Measurements from ENCODE around the gene SLC6A15. TPM values are rescaled to one million over a fixed set of nuclear protein-coding genes. Genes with fewer than 3 reads are reported as not detected.

The SLC6A15 gene
- total RNA-seq (not detected), polyA plus RNA-seq (not detected)

GRCh38 chr12:84912198-84913128 lies at the start of gene SLC6A15:
TSS of gene SLC6A15 (minus strand) at chr12:84912799. CDS start at chr12:84892120, 20,679 bp downstream.
- Mint-ChIP-seq H3K36me3 (no peaks in the 10 kb centered on the region), H3K4me3 (peak within 1 kb of the TSS in 1 of 4 donors; percentile 71), H3K27me3 (peaks cover 32% of the 10 kb centered on the region), H3K9me3 (no peaks in the 10 kb centered on the region), H3K4me1 (peaks cover 0 to 11% (median 4%) of the 10 kb centered on the region in 4 donors), H3K27ac (no peak within 1 kb of the TSS)
- Histone ChIP-seq H3K27me3 (ENCODE audit: control insufficient read depth, insufficient read depth, low read length) (peaks cover 5% of the 10 kb centered on the region), H3K4me3 (ENCODE audit: low read depth, low read length) (no peak within 1 kb of the TSS), H3K36me3 (ENCODE audit: control insufficient read depth, insufficient read depth, low read length) (no peaks in the 10 kb centered on the region), H3K9me3 (ENCODE audit: control insufficient read depth in 2 of 2, low read length in 2 of 2) (no peaks in the 10 kb centered on the region), H3K27ac (ENCODE audit: insufficient read depth, low read length, poor library complexity, severe bottlenecking) (no peak within 1 kb of the TSS), H3K4me1 (ENCODE audit: control insufficient read depth, insufficient read depth, low read length, poor library complexity, severe bottlenecking) (no peaks in the 10 kb centered on the region)
- ATAC-seq (ENCODE audit: low read depth in 2 of 2) (no peak), DNase-seq (peak in 1 of 3 donors; percentile 12)

DNA sequence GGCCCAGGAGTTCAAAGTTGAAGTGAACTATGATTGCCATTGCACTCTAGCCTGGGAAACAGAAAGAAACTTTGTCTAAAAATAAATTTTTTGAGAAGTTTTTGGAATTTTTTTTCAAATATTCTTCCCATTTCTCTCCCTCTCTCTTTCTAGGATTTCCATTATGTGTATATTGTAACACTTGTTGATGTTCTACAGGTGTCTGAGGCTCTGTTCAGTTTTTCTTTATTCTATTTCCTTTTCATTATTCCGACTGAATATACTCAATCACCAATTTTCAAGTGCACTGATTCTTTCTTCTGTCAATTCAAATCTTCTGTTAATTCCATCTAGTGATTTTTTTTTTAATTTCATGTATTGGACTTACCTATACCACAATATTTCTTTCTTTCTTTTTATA lies 48.3 kb upstream of the SLC6A15 start:
- Mint-ChIP-seq H3K27ac (no peak overlapping the region), H3K9me3 (peaks cover 0 to 11% (median 3%) of the 10 kb centered on the region in 7 donors), H3K36me3 (no peaks in the 10 kb centered on the region), H3K4me3 (no peak overlapping the region), H3K4me1 (no peaks in the 10 kb centered on the region), H3K27me3 (no peaks in the 10 kb centered on the region)
- Histone ChIP-seq H3K27me3 (ENCODE audit: control insufficient read depth, insufficient read depth, low read length) (no peaks in the 10 kb centered on the region), H3K4me3 (ENCODE audit: low read depth, low read length) (no peak overlapping the region), H3K36me3 (ENCODE audit: control insufficient read depth, insufficient read depth, low read length) (no peaks in the 10 kb centered on the region), H3K27ac (ENCODE audit: insufficient read depth, low read length, poor library complexity, severe bottlenecking) (no peak overlapping the region), H3K4me1 (ENCODE audit: control insufficient read depth, insufficient read depth, low read length, poor library complexity, severe bottlenecking) (no peaks in the 10 kb centered on the region), H3K9me3 (ENCODE audit: control insufficient read depth in 2 of 2, low read length in 2 of 2) (no peaks in the 10 kb centered on the region)
- ATAC-seq (ENCODE audit: low read depth in 2 of 2) (no peak), DNase-seq (no peak)

- Mint-ChIP-seq H3K27me3 (no peaks in the 10 kb centered on the region), H3K9me3 (peaks cover 0 to 5% (median 3%) of the 10 kb centered on the region in 7 donors), H3K36me3 (no peaks in the 10 kb centered on the region), H3K4me1 (no peaks in the 10 kb centered on the region), H3K27ac (no peak overlapping the region), H3K4me3 (no peak overlapping the region)
- ATAC-seq (ENCODE audit: low read depth in 2 of 2) = no peak
- H3K4me3 ChIP-seq (ENCODE audit: low read depth, low read length) = no peak overlapping the region
- no peaks in the 10 kb centered on the region for H3K36me3 ChIP-seq (ENCODE audit: control insufficient read depth, insufficient read depth, low read length)
- no peaks in the 10 kb centered on the region for H3K27me3 ChIP-seq (ENCODE audit: control insufficient read depth, insufficient read depth, low read length)
- DNase-seq = no peak
- H3K9me3 ChIP-seq (ENCODE audit: control insufficient read depth in 2 of 2, low read length in 2 of 2) = no peaks in the 10 kb centered on the region
- no peaks in the 10 kb centered on the region for H3K4me1 ChIP-seq (ENCODE audit: control insufficient read depth, insufficient read depth, low read length, poor library complexity, severe bottlenecking)
- no peak overlapping the region for H3K27ac ChIP-seq (ENCODE audit: insufficient read depth, low read length, poor library complexity, severe bottlenecking)
These were observed 42.7 kb upstream of the SLC6A15 start for GRCh38 chr12:84955298-84955697.

GRCh38 chr12:84954415-84954814 lies 41.8 kb upstream of the SLC6A15 start:
- no peak overlapping the region for H3K4me3 Mint-ChIP-seq
- H3K36me3 Mint-ChIP-seq = no peaks in the 10 kb centered on the region
- Histone ChIP-seq H3K27me3 (ENCODE audit: control insufficient read depth, insufficient read depth, low read length) (no peaks in the 10 kb centered on the region), H3K4me3 (ENCODE audit: low read depth, low read length) (no peak overlapping the region), H3K36me3 (ENCODE audit: control insufficient read depth, insufficient read depth, low read length) (no peaks in the 10 kb centered on the region), H3K9me3 (ENCODE audit: control insufficient read depth in 2 of 2, low read length in 2 of 2) (no peaks in the 10 kb centered on the region), H3K4me1 (ENCODE audit: control insufficient read depth, insufficient read depth, low read length, poor library complexity, severe bottlenecking) (no peaks in the 10 kb centered on the region), H3K27ac (ENCODE audit: insufficient read depth, low read length, poor library complexity, severe bottlenecking) (no peak overlapping the region)
- DNase-seq (no peak), ATAC-seq (ENCODE audit: low read depth in 2 of 2) (no peak)
- no peaks in the 10 kb centered on the region for H3K4me1 Mint-ChIP-seq
- H3K27me3 Mint-ChIP-seq = no peaks in the 10 kb centered on the region
- no peak overlapping the region for H3K27ac Mint-ChIP-seq
- peaks cover 0 to 6% (median 2%) of the 10 kb centered on the region in 7 donors for H3K9me3 Mint-ChIP-seq

- Mint-ChIP-seq H3K4me3 (no peak overlapping the region), H3K27ac (no peak overlapping the region), H3K4me1 (no peaks in the 10 kb centered on the region), H3K36me3 (no peaks in the 10 kb centered on the region), H3K9me3 (peaks cover 0 to 6% (median 2%) of the 10 kb centered on the region in 7 donors), H3K27me3 (no peaks in the 10 kb centered on the region)
- DNase-seq = no peak
- H3K27me3 ChIP-seq (ENCODE audit: control insufficient read depth, insufficient read depth, low read length) = no peaks in the 10 kb centered on the region
- H3K27ac ChIP-seq (ENCODE audit: insufficient read depth, low read length, poor library complexity, severe bottlenecking) = no peak overlapping the region
- H3K4me3 ChIP-seq (ENCODE audit: low read depth, low read length) = no peak overlapping the region
- no peaks in the 10 kb centered on the region for H3K9me3 ChIP-seq (ENCODE audit: control insufficient read depth in 2 of 2, low read length in 2 of 2)
- no peak for ATAC-seq (ENCODE audit: low read depth in 2 of 2)
- no peaks in the 10 kb centered on the region for H3K36me3 ChIP-seq (ENCODE audit: control insufficient read depth, insufficient read depth, low read length)
- no peaks in the 10 kb centered on the region for H3K4me1 ChIP-seq (ENCODE audit: control insufficient read depth, insufficient read depth, low read length, poor library complexity, severe bottlenecking)
These were observed 38.5 kb upstream of the SLC6A15 start for GRCh38 chr12:84950971-84951546.

DNA sequence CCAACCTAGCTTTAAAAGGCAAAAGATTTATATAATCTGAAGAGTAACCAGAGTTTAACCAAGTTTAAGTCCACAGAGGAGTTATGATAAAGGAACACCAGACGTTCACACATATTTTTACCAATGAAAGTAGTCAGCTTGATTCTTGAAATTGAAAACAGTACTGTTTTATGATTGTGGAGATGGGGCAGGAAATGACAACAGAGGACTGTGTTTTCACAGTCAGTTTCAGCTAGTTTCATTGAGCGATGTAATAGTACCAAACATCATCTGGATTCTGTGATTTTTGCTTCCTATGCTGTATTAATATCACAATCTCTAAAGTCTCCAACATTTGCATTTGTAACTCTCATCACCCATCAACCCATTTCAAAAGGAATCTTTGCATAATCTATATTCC lies 34.2 kb upstream of the SLC6A15 start:
- Mint-ChIP-seq H3K27ac (no peak overlapping the region), H3K27me3 (no peaks in the 10 kb centered on the region), H3K4me3 (no peak overlapping the region), H3K9me3 (peaks cover 0 to 6% (median 3%) of the 10 kb centered on the region in 7 donors), H3K36me3 (no peaks in the 10 kb centered on the region), H3K4me1 (no peaks in the 10 kb centered on the region)
- H3K27me3 ChIP-seq (ENCODE audit: control insufficient read depth, insufficient read depth, low read length) = no peaks in the 10 kb centered on the region
- ATAC-seq (ENCODE audit: low read depth in 2 of 2) (no peak), DNase-seq (no peak)
- no peaks in the 10 kb centered on the region for H3K9me3 ChIP-seq (ENCODE audit: control insufficient read depth in 2 of 2, low read length in 2 of 2)
- no peaks in the 10 kb centered on the region for H3K36me3 ChIP-seq (ENCODE audit: control insufficient read depth, insufficient read depth, low read length)
- no peaks in the 10 kb centered on the region for H3K4me1 ChIP-seq (ENCODE audit: control insufficient read depth, insufficient read depth, low read length, poor library complexity, severe bottlenecking)
- no peak overlapping the region for H3K4me3 ChIP-seq (ENCODE audit: low read depth, low read length)
- no peak overlapping the region for H3K27ac ChIP-seq (ENCODE audit: insufficient read depth, low read length, poor library complexity, severe bottlenecking)

- H3K27ac Mint-ChIP-seq = no peak overlapping the region
- no peak overlapping the region for H3K4me3 Mint-ChIP-seq
- no peaks in the 10 kb centered on the region for H3K4me1 Mint-ChIP-seq
- H3K27ac ChIP-seq (ENCODE audit: insufficient read depth, low read length, poor library complexity, severe bottlenecking) = no peak overlapping the region
- no peaks in the 10 kb centered on the region for H3K36me3 ChIP-seq (ENCODE audit: control insufficient read depth, insufficient read depth, low read length)
- no peak overlapping the region for H3K4me3 ChIP-seq (ENCODE audit: low read depth, low read length)
- no peak for DNase-seq
- ATAC-seq (ENCODE audit: low read depth in 2 of 2) = no peak
- H3K9me3 Mint-ChIP-seq = peaks cover 0 to 13% (median 6%) of the 10 kb centered on the region in 7 donors
- H3K27me3 ChIP-seq (ENCODE audit: control insufficient read depth, insufficient read depth, low read length) = no peaks in the 10 kb centered on the region
- no peaks in the 10 kb centered on the region for H3K36me3 Mint-ChIP-seq
- no peaks in the 10 kb centered on the region for H3K27me3 Mint-ChIP-seq
- H3K4me1 ChIP-seq (ENCODE audit: control insufficient read depth, insufficient read depth, low read length, poor library complexity, severe bottlenecking) = no peaks in the 10 kb centered on the region
- no peaks in the 10 kb centered on the region for H3K9me3 ChIP-seq (ENCODE audit: control insufficient read depth in 2 of 2, low read length in 2 of 2)
These were observed 24.8 kb upstream of the SLC6A15 start for GRCh38 chr12:84937415-84937814.

All from CD4-positive, CD25-positive, alpha-beta regulatory T cell (primary cell).